HUES48 (cell line): ENCODE measurements around the gene TNFAIP3.

Experiments
- H3K27ac ChIP-seq: one replicate; pipeline ENCODE4 v1.7.0; 2013; ENCODE audit warnings: low read depth, low read length, inconsistent platforms
- H3K27me3 ChIP-seq: 2 replicates; pipeline ENCODE4 v1.6.1; 2013; ENCODE audit warnings: mild to moderate bottlenecking, low read length; ENCODE audit not compliant: control insufficient read depth, insufficient read depth
- H3K36me3 ChIP-seq: 2 replicates; pipeline ENCODE4 v1.6.1; 2013; ENCODE audit warnings: low read length; ENCODE audit not compliant: control insufficient read depth, insufficient read depth
- H3K4me1 ChIP-seq: 2 replicates; pipeline ENCODE4 v1.6.1; 2013; ENCODE audit warnings: mild to moderate bottlenecking, low read length; ENCODE audit not compliant: control insufficient read depth, insufficient read depth
- H3K4me3 ChIP-seq: 2 replicates; pipeline ENCODE4 v1.5.1; 2013; ENCODE audit warnings: mild to moderate bottlenecking, low read depth, low read length
- H3K9ac ChIP-seq: 2 replicates; pipeline ENCODE4 v1.6.1; 2013; ENCODE audit warnings: mild to moderate bottlenecking, low read depth, low read length, moderate library complexity
- H3K9me3 ChIP-seq: 2 replicates; pipeline ENCODE4 v1.6.1; 2013; ENCODE audit warnings: low read length; ENCODE audit not compliant: control insufficient read depth, insufficient read depth

The TNFAIP3 gene

GRCh38 chr6:137904822-137905617, 38.0 kb downstream of the TNFAIP3 start:
- Histone ChIP-seq H3K4me3 (no peak overlapping the region), H3K4me1 (no peaks in the 10 kb centered on the region), H3K9ac (no peak overlapping the region), H3K9me3 (no peaks in the 10 kb centered on the region), H3K27ac (no peak overlapping the region), H3K27me3 (no peaks in the 10 kb centered on the region), H3K36me3 (no peaks in the 10 kb centered on the region)

- Histone ChIP-seq H3K4me3 (no peak overlapping the region), H3K27ac (no peak overlapping the region), H3K36me3 (no peaks in the 10 kb centered on the region), H3K9me3 (no peaks in the 10 kb centered on the region), H3K9ac (no peak overlapping the region), H3K4me1 (no peaks in the 10 kb centered on the region; the same call in 1 of the 2 replicates), H3K27me3 (no peaks in the 10 kb centered on the region)
Observed at GRCh38 chr6:137906020-137906472, 39.0 kb downstream of the TNFAIP3 start.

- Histone ChIP-seq H3K27ac (no peak overlapping the region), H3K9me3 (no peaks in the 10 kb centered on the region), H3K27me3 (no peaks in the 10 kb centered on the region), H3K9ac (no peak overlapping the region), H3K4me1 (no peaks in the 10 kb centered on the region; the same call in 1 of the 2 replicates), H3K4me3 (no peak overlapping the region), H3K36me3 (no peaks in the 10 kb centered on the region)
Observed at GRCh38 chr6:137907170-137907569, 40.1 kb downstream of the TNFAIP3 start.

- Histone ChIP-seq H3K27me3 (no peaks in the 10 kb centered on the region), H3K36me3 (no peaks in the 10 kb centered on the region), H3K9ac (no peak overlapping the region), H3K27ac (no peak overlapping the region), H3K9me3 (no peaks in the 10 kb centered on the region), H3K4me3 (no peak overlapping the region), H3K4me1 (no peaks in the 10 kb centered on the region; the same call in 1 of the 2 replicates)
Observed at GRCh38 chr6:137909533-137909932, 42.5 kb downstream of the TNFAIP3 start.

- H3K4me3 ChIP-seq, result no peak overlapping the region
- no peaks in the 10 kb centered on the region for H3K36me3 ChIP-seq
- H3K27me3 ChIP-seq, result no peaks in the 10 kb centered on the region
- H3K4me1 ChIP-seq, result no peaks in the 10 kb centered on the region; the same call in 1 of the 2 replicates
- no peak overlapping the region for H3K9ac ChIP-seq
- no peak overlapping the region for H3K27ac ChIP-seq
- H3K9me3 ChIP-seq, result no peaks in the 10 kb centered on the region
Observed at GRCh38 chr6:137910424-137910834, 43.4 kb downstream of the TNFAIP3 start.

GRCh38 chr6:137910843-137911456, 43.9 kb downstream of the TNFAIP3 start:
- Histone ChIP-seq H3K36me3 (no peaks in the 10 kb centered on the region), H3K9me3 (no peaks in the 10 kb centered on the region), H3K4me1 (no peaks in the 10 kb centered on the region; the same call in 1 of the 2 replicates), H3K27me3 (no peaks in the 10 kb centered on the region), H3K27ac (no peak overlapping the region), H3K4me3 (no peak overlapping the region), H3K9ac (no peak overlapping the region)

- no peaks in the 10 kb centered on the region for H3K36me3 ChIP-seq
- no peak overlapping the region for H3K9ac ChIP-seq
- H3K27me3 ChIP-seq, result no peaks in the 10 kb centered on the region
- H3K4me1 ChIP-seq, result no peaks in the 10 kb centered on the region; the same call in 1 of the 2 replicates
- no peak overlapping the region for H3K4me3 ChIP-seq
- H3K27ac ChIP-seq, result no peak overlapping the region
- no peaks in the 10 kb centered on the region for H3K9me3 ChIP-seq
Observed at GRCh38 chr6:137911675-137912191, 44.7 kb downstream of the TNFAIP3 start.

- H3K36me3 ChIP-seq, result no peaks in the 10 kb centered on the region
- H3K9me3 ChIP-seq, result no peaks in the 10 kb centered on the region
- H3K27ac ChIP-seq, result no peak overlapping the region
- no peaks in the 10 kb centered on the region; the same call in 1 of the 2 replicates for H3K4me1 ChIP-seq
- H3K27me3 ChIP-seq, result no peaks in the 10 kb centered on the region
- no peak overlapping the region for H3K9ac ChIP-seq
- H3K4me3 ChIP-seq, result no peak overlapping the region
Observed at GRCh38 chr6:137912813-137913212, 45.8 kb downstream of the TNFAIP3 start.

GRCh38 chr6:137913434-137913833, 46.4 kb downstream of the TNFAIP3 start:
- Histone ChIP-seq H3K36me3 (no peaks in the 10 kb centered on the region), H3K9ac (no peak overlapping the region), H3K27me3 (no peaks in the 10 kb centered on the region), H3K27ac (no peak overlapping the region), H3K4me3 (no peak overlapping the region), H3K4me1 (no peaks in the 10 kb centered on the region; the same call in 1 of the 2 replicates), H3K9me3 (no peaks in the 10 kb centered on the region)

GRCh38 chr6:137913996-137914529, 47.0 kb downstream of the TNFAIP3 start:
- no peak overlapping the region for H3K4me3 ChIP-seq
- H3K9ac ChIP-seq, result no peak overlapping the region
- no peaks in the 10 kb centered on the region for H3K36me3 ChIP-seq
- no peaks in the 10 kb centered on the region; the same call in 1 of the 2 replicates for H3K4me1 ChIP-seq
- H3K27ac ChIP-seq, result no peak overlapping the region
- H3K9me3 ChIP-seq, result no peaks in the 10 kb centered on the region
- H3K27me3 ChIP-seq, result no peaks in the 10 kb centered on the region
